Transverse colon (tissue), 4 donors: ENCODE results near the gene ABHD17A. TPM values are rescaled to one million over a fixed set of nuclear protein-coding genes. Genes with fewer than 3 reads are reported as not detected.

Experiments
- DNase-seq: peaks from one replicate; pipeline ENCODE4 v3.0.0-alpha.2; 2019
- H3K27ac ChIP-seq, 4 donors: fragments of 200-600 bp; sonication (generic); 2 replicates each; pipeline ENCODE4 v1.5.1; 2016 to 2018; ENCODE audit warnings: inconsistent platforms in 4 of 4
- H3K27me3 ChIP-seq: fragments of 200-600 bp; sonication (generic); 2 replicates; pipeline ENCODE4 v1.5.1; 2017; ENCODE audit warnings: inconsistent platforms
- H3K36me3 ChIP-seq, 4 donors: fragments of 200-600 bp; sonication (generic); 2 replicates each; pipeline ENCODE4 v1.5.1; 2017 to 2019; ENCODE audit warnings: inconsistent platforms in 4 of 4
- H3K4me1 ChIP-seq, 4 donors: fragments of 200-600 bp; sonication (generic); 2 replicates each; pipeline ENCODE4 v1.5.1; 2017 to 2020; ENCODE audit warnings: inconsistent platforms in 4 of 4
- H3K4me3 ChIP-seq, 4 donors: fragments of 200-600 bp; sonication (generic); 1 replicate in 1 of 4; 2 replicates in 3 of 4; pipeline versions ENCODE4 v1.5.1 to v1.6.1; 2017 to 2019; ENCODE audit warnings: inconsistent platforms in 4 of 4
- H3K9me3 ChIP-seq, 2 donors: fragments of 200-600 bp; sonication (generic); 2 replicates each; pipeline ENCODE4 v1.5.1; 2017 to 2019; ENCODE audit warnings: inconsistent platforms in 2 of 2
- CTCF ChIP-seq, 5 experiments: fragments of 200-600 bp in 3 of 5; fragments of 450-650 bp in 2 of 5; sonication (generic) in 3 of 5; IDR thresholded peaks; 1 replicate in 2 of 5; 2 replicates in 3 of 5; pipeline ENCODE4 v1.5.1; 2016 to 2017; ENCODE audit warnings: antibody characterized with exemption in 5 of 5, inconsistent platforms in 3 of 5, mild to moderate bottlenecking in 2 of 5, moderate library complexity in 1 of 5
- EP300 ChIP-seq: sonication (generic); formaldehyde crosslinking; IDR thresholded peaks from one replicate; pipeline ENCODE4 v1.6.1; 2017; ENCODE audit warnings: antibody characterized with exemption, low read depth
- POLR2A ChIP-seq: fragments of 450-650 bp; IDR thresholded peaks from one replicate; pipeline ENCODE4 v1.6.1; 2016; ENCODE audit warnings: antibody characterized with exemption, mild to moderate bottlenecking, moderate library complexity
- POLR2AphosphoS5 ChIP-seq, 3 donors: sonication (generic); formaldehyde crosslinking; IDR thresholded peaks; one replicate each; pipeline ENCODE4 v1.6.1; 2016; ENCODE audit warnings: antibody characterized with exemption in 3 of 3
- WGBS, 2 donors: methylation state at CpG; one replicate each; pipeline ENCODE4 v1.1.5; 2018; ENCODE audit warnings: low coverage in 1 of 2; 5-methylcytosine and 5-hydroxymethylcytosine counted together
- in situ Hi-C, 4 donors: fragments of 200-750 bp; cut with MboI; loops; one replicate each; pipeline versions ENCODE4 v1.15.0 to v1.15.1; 2017; ENCODE audit warnings: low sequenced_read_pairs in 3 of 4, low pct_ligation_motif_present in 1 of 4, low pct_unique_long_range_greater_than_20kb in 1 of 4
- intact Hi-C: fragments of 100-400 bp; cut with DNase I; formaldehyde crosslinking; loops from one replicate; pipeline ENCODE4 v1.15.1; 2023; ENCODE audit warnings: low total_unique reads
- total RNA-seq, 4 donors: library from RNA; depleted of rRNA; stranded (reverse); fragments of >200 nt; gene quantifications; one replicate each; pipeline ENCODE4 v1.1.0, GENCODE V29; 2016

ABHD17A gene
- total RNA-seq, 4 donors from 2014 or later, result 90.0 to 179 (median 140) TPM

- Histone ChIP-seq H3K36me3 (no peaks in the 10 kb centered on the region), H3K4me3 (no peak overlapping the region), H3K4me1 (peaks cover 28 to 51% (median 46%) of the 10 kb centered on the region in 4 donors), H3K27me3 (no peaks in the 10 kb centered on the region), H3K27ac (no peak overlapping the region), H3K9me3 (no peaks in the 10 kb centered on the region)
- no peak for TF ChIP-seq CTCF (IDR thresholded peaks at IDR 0.05)
- intact Hi-C loops, result no loop called here
- WGBS, 2 donors, result 80 to 89% methylated on average over 2 to 30 of the region's 31 CpGs
- DNase-seq, result no peak
- in situ Hi-C loops, result no loop called here
Measured at GRCh38 chr19:1836458-1837221, 48.7 kb downstream of the ABHD17A start.

GRCh38 chr19:1833540-1833939 lies 51.8 kb downstream of the ABHD17A start:
- 92% methylated on average over 9 of the region's 15 CpGs; no CpG with 5 or more reads in 1 of the 2 donors for WGBS, 2 donors
- Histone ChIP-seq H3K4me1 (peaks cover 9 to 33% (median 21%) of the 10 kb centered on the region in 4 donors), H3K36me3 (no peaks in the 10 kb centered on the region), H3K27ac (no peak overlapping the region), H3K9me3 (no peaks in the 10 kb centered on the region), H3K4me3 (no peak overlapping the region), H3K27me3 (no peaks in the 10 kb centered on the region)
- no peak for DNase-seq
- TF ChIP-seq CTCF (IDR thresholded peaks at IDR 0.05), result no peak
- TF ChIP-seq EP300, result no peak
- no peak for TF ChIP-seq POLR2A
- no peak for TF ChIP-seq POLR2AphosphoS5 (IDR thresholded peaks at IDR 0.05)
- intact Hi-C loops, result no loop called here
- in situ Hi-C loops, result no loop called here

- Histone ChIP-seq H3K27ac (no peak overlapping the region), H3K4me1 (peaks cover 2 to 19% (median 8%) of the 10 kb centered on the region in 4 donors), H3K9me3 (no peaks in the 10 kb centered on the region), H3K4me3 (no peak overlapping the region), H3K27me3 (no peaks in the 10 kb centered on the region), H3K36me3 (peaks cover 0 to 10% (median 2%) of the 10 kb centered on the region in 4 donors)
- in situ Hi-C loops (no loop called here), intact Hi-C loops (no loop called here)
- no peak for DNase-seq
- WGBS, 2 donors, result 91 to 94% methylated on average over 6 to 26 of the region's 26 CpGs
- no peak for TF ChIP-seq EP300
Measured at GRCh38 chr19:1832046-1832663, 53.1 kb downstream of the ABHD17A start.

- no peak overlapping the region for H3K4me3 ChIP-seq
- peaks cover 0 to 10% (median 4%) of the 10 kb centered on the region in 4 donors for H3K36me3 ChIP-seq
- intact Hi-C loops, result no loop called here
- H3K27ac ChIP-seq, result no peak overlapping the region
- in situ Hi-C loops, result no loop called here
- peaks cover 0 to 24% (median 9%) of the 10 kb centered on the region in 4 donors for H3K4me1 ChIP-seq
- H3K27me3 ChIP-seq, result no peaks in the 10 kb centered on the region
- no peak for DNase-seq
- no peaks in the 10 kb centered on the region for H3K9me3 ChIP-seq
- TF ChIP-seq POLR2AphosphoS5 (IDR thresholded peaks at IDR 0.05) (no peak), POLR2A (no peak), EP300 (no peak), CTCF (IDR thresholded peaks at IDR 0.05) (no peak)
- WGBS, 2 donors, result 91% methylated on average over 11 of the region's 11 CpGs; no CpG with 5 or more reads in 1 of the 2 donors
Measured at GRCh38 chr19:1830978-1831377, 54.3 kb downstream of the ABHD17A start.
